Peyer's patch (tissue), 4 donors: ENCODE measurements around the gene CHAF1B.

Experiments
- CTCF ChIP-seq, 6 experiments: fragments of 450-650 bp in 4 of 6; fragments of 200-600 bp in 2 of 6; sonication (generic) in 1 of 6; IDR thresholded peaks; one replicate each; pipeline ENCODE4 v1.5.1; 2017 to 2019; ENCODE audit warnings: antibody characterized with exemption in 6 of 6, mild to moderate bottlenecking in 3 of 6, moderate library complexity in 1 of 6
- POLR2A ChIP-seq, 2 donors: fragments of 450-650 bp; IDR thresholded peaks; one replicate each; pipeline ENCODE4 v1.5.1; 2017; ENCODE audit warnings: antibody characterized with exemption in 2 of 2, mild to moderate bottlenecking in 2 of 2, moderate library complexity in 2 of 2

GRCh38 chr21:36437745-36438128 lies 52.5 kb downstream of the CHAF1B start:
- TF ChIP-seq CTCF (IDR thresholded peaks at IDR 0.05) = no peak
- no peak for TF ChIP-seq POLR2A (IDR thresholded peaks at IDR 0.05)
